ENCODE data around the gene EPHA6.

- TF ChIP-seq, protein P1, sequence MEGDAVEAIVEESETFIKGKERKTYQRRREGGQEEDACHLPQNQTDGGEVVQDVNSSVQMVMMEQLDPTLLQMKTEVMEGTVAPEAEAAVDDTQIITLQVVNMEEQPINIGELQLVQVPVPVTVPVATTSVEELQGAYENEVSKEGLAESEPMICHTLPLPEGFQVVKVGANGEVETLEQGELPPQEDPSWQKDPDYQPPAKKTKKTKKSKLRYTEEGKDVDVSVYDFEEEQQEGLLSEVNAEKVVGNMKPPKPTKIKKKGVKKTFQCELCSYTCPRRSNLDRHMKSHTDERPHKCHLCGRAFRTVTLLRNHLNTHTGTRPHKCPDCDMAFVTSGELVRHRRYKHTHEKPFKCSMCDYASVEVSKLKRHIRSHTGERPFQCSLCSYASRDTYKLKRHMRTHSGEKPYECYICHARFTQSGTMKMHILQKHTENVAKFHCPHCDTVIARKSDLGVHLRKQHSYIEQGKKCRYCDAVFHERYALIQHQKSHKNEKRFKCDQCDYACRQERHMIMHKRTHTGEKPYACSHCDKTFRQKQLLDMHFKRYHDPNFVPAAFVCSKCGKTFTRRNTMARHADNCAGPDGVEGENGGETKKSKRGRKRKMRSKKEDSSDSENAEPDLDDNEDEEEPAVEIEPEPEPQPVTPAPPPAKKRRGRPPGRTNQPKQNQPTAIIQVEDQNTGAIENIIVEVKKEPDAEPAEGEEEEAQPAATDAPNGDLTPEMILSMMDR (IDR thresholded peaks at IDR 0.05): no peak
- TF ChIP-seq EP300 (IDR thresholded peaks at IDR 0.05) (no peak), POLR2A (IDR thresholded peaks at IDR 0.05) (no peak), POLR2AphosphoS5 (IDR thresholded peaks at IDR 0.05) (peak in 2 of 4 donors; percentile 48 to 58)
Observed at GRCh38 chr3:97764407-97765238, 950.2 kb downstream of the EPHA6 start, which contains the start of gene ARL6.
